ENCODE data around the gene PPP4R1. TPM values are rescaled to one million over a fixed set of nuclear protein-coding genes. Genes with fewer than 3 reads are reported as not detected.
A peak's percentile ranks its signal among the peaks of the same experiment; 100 is the strongest.

PPP4R1 gene
- total and polyA plus RNA-seq, 10 donors: 11.3 to 135 (median 81.8) TPM

- Histone ChIP-seq H3K4me1 (peaks cover 0 to 11% (median 0%) of the 10 kb centered on the region in 6 donors), H3K9me3 (no peaks in the 10 kb centered on the region), H3K4me3 (no peak overlapping the region), H3K36me3 (peaks cover 0 to 100% (median 68%) of the 10 kb centered on the region in 6 donors), H3K27me3 (replicated peaks in 1 of 7) (no peaks in the 10 kb centered on the region), H3K27ac (no peak overlapping the region)
- TF ChIP-seq POLR2AphosphoS5 (IDR thresholded peaks at IDR 0.05) (no peak), POLR2A (IDR thresholded peaks at IDR 0.05) (no peak), CTCF (IDR thresholded peaks at IDR 0.05 in 8 of 11, conservative IDR thresholded peaks at IDR 0.05 in 3 of 11) (no peak)
- WGBS, 5 donors: 90 to 95% (median 94%) methylated on average over 7 of the region's 7 CpGs
- no peak for DNase-seq
- intact Hi-C loops (cut with DNase I; ENCODE audit: low total_unique reads): no loop called here
Measured at GRCh38 chr18:9531791-9532410, 82.5 kb downstream of the PPP4R1 start.

GRCh38 chr18:9530226-9531009, 83.9 kb downstream of the PPP4R1 start:
- no peaks in the 10 kb centered on the region for H3K27me3 ChIP-seq (replicated peaks in 1 of 7)
- intact Hi-C loops (cut with DNase I; ENCODE audit: low total_unique reads): no loop called here
- no peaks in the 10 kb centered on the region for H3K9me3 ChIP-seq
- WGBS, 5 donors: 77 to 91% (median 83%) methylated on average over 6 of the region's 6 CpGs
- peak overlapping the region in 1 of 8 donors; percentile 26 for H3K4me3 ChIP-seq
- H3K4me1 ChIP-seq: peaks cover 0 to 11% (median 0%) of the 10 kb centered on the region in 6 donors
- DNase-seq: no peak
- TF ChIP-seq POLR2AphosphoS5 (IDR thresholded peaks at IDR 0.05) (no peak), POLR2A (IDR thresholded peaks at IDR 0.05) (no peak), CTCF (IDR thresholded peaks at IDR 0.05 in 8 of 11, conservative IDR thresholded peaks at IDR 0.05 in 3 of 11) (no peak)
- peak overlapping the region in 6 of 8 donors; percentile 12 to 77 (median 58) for H3K27ac ChIP-seq
- H3K36me3 ChIP-seq: peaks cover 0 to 100% (median 57%) of the 10 kb centered on the region in 6 donors

- Histone ChIP-seq H3K27me3 (replicated peaks in 1 of 7) (no peaks in the 10 kb centered on the region), H3K27ac (no peak overlapping the region), H3K4me1 (peaks cover 0 to 11% (median 0%) of the 10 kb centered on the region in 6 donors), H3K9me3 (no peaks in the 10 kb centered on the region), H3K4me3 (no peak overlapping the region), H3K36me3 (peaks cover 0 to 100% (median 43%) of the 10 kb centered on the region in 6 donors)
- DNase-seq: no peak
- no peak for TF ChIP-seq CTCF (IDR thresholded peaks at IDR 0.05 in 8 of 11, conservative IDR thresholded peaks at IDR 0.05 in 3 of 11)
- TF ChIP-seq POLR2AphosphoS5 (IDR thresholded peaks at IDR 0.05): no peak
- TF ChIP-seq POLR2A (IDR thresholded peaks at IDR 0.05): no peak
- intact Hi-C loops (cut with DNase I; ENCODE audit: low total_unique reads): no loop called here
Measured at GRCh38 chr18:9526458-9526857, 87.9 kb downstream of the PPP4R1 start.

- peaks cover 0 to 87% (median 31%) of the 10 kb centered on the region in 6 donors for H3K36me3 ChIP-seq
- H3K27me3 ChIP-seq (replicated peaks in 1 of 7): no peaks in the 10 kb centered on the region
- WGBS, 5 donors: 91 to 98% (median 96%) methylated on average over 6 of the region's 6 CpGs
- DNase-seq: no peak
- no peak for TF ChIP-seq POLR2A (IDR thresholded peaks at IDR 0.05)
- no peak for TF ChIP-seq CTCF (IDR thresholded peaks at IDR 0.05 in 8 of 11, conservative IDR thresholded peaks at IDR 0.05 in 3 of 11)
- no peak for TF ChIP-seq POLR2AphosphoS5 (IDR thresholded peaks at IDR 0.05)
- intact Hi-C loops (cut with DNase I; ENCODE audit: low total_unique reads): no loop called here
- no peak overlapping the region for H3K4me3 ChIP-seq
- H3K4me1 ChIP-seq: peaks cover 0 to 11% (median 0%) of the 10 kb centered on the region in 6 donors
- no peaks in the 10 kb centered on the region for H3K9me3 ChIP-seq
- H3K27ac ChIP-seq: no peak overlapping the region
Measured at GRCh38 chr18:9522952-9523351, 91.4 kb downstream of the PPP4R1 start.

Measured in spleen (tissue), 11 donors.